ENCODE results near the gene HPSE2.
"Not testable (repeated sequence)": the region's sequence is repeated elsewhere in the genome, so short reads cannot be mapped to it uniquely, and the experiment has no call there.

Gene HPSE2

GRCh38 chr10:99235658-99236626 lies at the start of gene HPSE2:
TSS of gene HPSE2 (minus strand) at chr10:99235852.
- Mint-ChIP-seq H3K4me3 (no peak within 1 kb of the TSS), H3K27ac (no peak within 1 kb of the TSS)

GRCh38 chr10:99280472-99280871 lies 44.8 kb upstream of the HPSE2 start:
- no peak overlapping the region for H3K4me3 Mint-ChIP-seq
- H3K9me3 Mint-ChIP-seq, result peaks cover 12% of the 10 kb centered on the region
- H3K27me3 Mint-ChIP-seq, result peaks cover 35% of the 10 kb centered on the region
- no peak overlapping the region for H3K27ac Mint-ChIP-seq
- no peak for ATAC-seq
- H3K36me3 Mint-ChIP-seq, result no peaks in the 10 kb centered on the region
- H3K4me1 Mint-ChIP-seq, result peaks cover 6% of the 10 kb centered on the region

More at GRCh38 chr10:99235658-99236626, at the start of gene HPSE2:
- H3K27me3 Mint-ChIP-seq, result peaks cover 77% of the 10 kb centered on the region
- H3K36me3 Mint-ChIP-seq, result no peaks in the 10 kb centered on the region
- peaks cover 40% of the 10 kb centered on the region for H3K4me1 Mint-ChIP-seq
- no peak for ATAC-seq
- H3K9me3 Mint-ChIP-seq, result peaks cover 7% of the 10 kb centered on the region

DNA sequence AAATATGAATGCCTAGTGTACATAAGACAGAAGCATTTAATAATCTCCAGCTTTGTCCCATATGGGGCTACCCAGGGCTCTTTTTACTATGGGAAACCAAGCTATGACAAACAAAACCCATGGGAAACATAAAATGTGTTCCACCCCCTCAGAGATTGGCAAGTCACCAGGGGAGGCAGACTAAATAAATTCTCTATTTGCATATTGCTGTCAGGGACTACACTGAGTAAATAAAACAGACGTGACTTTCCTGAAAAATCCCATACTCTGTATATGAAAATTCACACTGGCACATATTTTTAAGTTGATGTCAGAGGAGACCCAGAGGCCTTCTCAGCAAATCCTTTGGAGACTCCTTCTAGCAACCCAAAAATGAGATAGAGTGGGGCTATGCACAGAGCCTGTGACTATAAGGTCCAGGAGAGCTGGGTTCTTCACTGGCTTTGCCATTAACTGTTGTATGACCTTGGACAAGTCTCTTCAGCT lies 44.0 kb upstream of the HPSE2 start:
- peaks cover 29% of the 10 kb centered on the region for H3K27me3 Mint-ChIP-seq
- no peaks in the 10 kb centered on the region for H3K36me3 Mint-ChIP-seq

DNA sequence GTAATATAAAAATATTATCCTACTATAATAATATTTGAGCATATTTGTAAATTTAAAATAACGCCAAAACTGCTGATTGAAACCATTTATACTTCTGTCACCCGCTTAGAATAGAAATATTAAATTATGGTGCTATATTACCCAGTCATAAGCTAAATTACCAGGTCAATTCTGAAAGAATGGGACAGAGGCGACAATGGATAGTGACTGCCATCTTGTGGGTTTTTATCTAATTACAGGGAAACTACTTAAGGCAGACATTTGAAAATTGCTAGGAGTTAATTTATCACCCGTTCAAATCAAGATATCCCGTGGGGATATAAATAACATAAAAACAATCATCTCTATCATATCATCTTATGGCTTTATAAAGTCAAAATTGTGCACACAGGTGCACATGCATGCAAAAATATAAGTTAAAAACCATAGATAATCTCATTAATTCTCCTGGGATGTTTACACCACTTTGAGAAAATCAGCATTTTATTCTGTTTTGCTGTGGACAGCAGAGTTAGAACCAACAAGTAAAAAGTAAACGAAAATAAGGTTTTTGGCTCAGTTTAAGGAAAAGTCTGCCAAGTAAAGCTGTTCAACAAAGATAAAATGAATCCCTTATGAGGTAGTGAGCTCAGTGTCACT lies 41.3 kb upstream of the HPSE2 start:
- no peak for ATAC-seq
- Mint-ChIP-seq H3K27ac (no peak overlapping the region), H3K36me3 (no peaks in the 10 kb centered on the region), H3K27me3 (peaks cover 21% of the 10 kb centered on the region), H3K9me3 (peaks cover 3% of the 10 kb centered on the region), H3K4me3 (no peak overlapping the region), H3K4me1 (peaks cover 6% of the 10 kb centered on the region)

More for the DNA sequence above, 44.0 kb upstream of the HPSE2 start:
- H3K4me3 Mint-ChIP-seq, result no peak overlapping the region
- H3K4me1 Mint-ChIP-seq, result peaks cover 6% of the 10 kb centered on the region
- ATAC-seq, result no peak
- H3K9me3 Mint-ChIP-seq, result peaks cover 9% of the 10 kb centered on the region
- no peak overlapping the region for H3K27ac Mint-ChIP-seq

DNA sequence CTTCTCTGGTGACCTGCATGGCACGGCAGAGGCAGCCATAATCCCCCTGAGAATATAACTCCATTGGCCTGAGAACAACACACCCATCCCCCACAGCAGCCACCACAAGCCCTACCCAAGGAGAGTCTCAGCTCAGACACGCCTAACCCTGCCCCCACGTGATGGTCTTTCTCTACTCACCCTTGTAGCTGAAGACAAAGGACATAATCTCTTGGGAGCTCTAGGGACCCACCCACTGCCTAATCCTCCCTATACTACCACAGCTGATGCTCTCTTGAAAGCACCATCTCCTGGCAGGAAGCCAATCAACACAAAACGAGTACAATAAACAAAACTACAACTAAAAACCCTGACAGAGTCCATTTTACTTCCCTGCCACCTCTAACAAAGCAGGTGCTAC lies 30.7 kb upstream of the HPSE2 start:
- peaks cover 13% of the 10 kb centered on the region for H3K27me3 Mint-ChIP-seq
- H3K4me1 Mint-ChIP-seq, result no peaks in the 10 kb centered on the region
- no peak for ATAC-seq
- H3K9me3 Mint-ChIP-seq, result peaks cover 10% of the 10 kb centered on the region
- no peaks in the 10 kb centered on the region for H3K36me3 Mint-ChIP-seq
- no peak overlapping the region for H3K27ac Mint-ChIP-seq
- no peak overlapping the region for H3K4me3 Mint-ChIP-seq

DNA sequence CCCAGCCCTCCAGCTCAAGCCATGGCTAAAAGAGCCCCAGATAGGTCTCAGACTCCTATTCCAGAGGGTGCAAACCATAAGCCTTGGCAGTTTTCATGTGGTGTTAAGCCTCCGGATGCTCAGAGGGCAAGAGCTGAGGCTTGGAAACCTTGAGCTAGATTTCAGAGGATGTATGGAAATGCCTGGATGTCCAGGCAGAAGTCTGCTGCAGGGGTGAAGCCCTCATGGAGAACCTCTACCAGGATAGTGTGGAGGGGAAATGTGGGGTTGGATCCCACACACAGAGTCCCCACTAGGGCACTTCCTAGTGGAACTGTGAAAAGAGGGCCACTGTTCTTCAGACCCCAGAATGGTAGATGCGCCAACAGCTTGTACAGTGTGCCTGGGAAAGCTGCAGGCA lies 13.2 kb upstream of the HPSE2 start:
- Mint-ChIP-seq H3K27ac (no peak overlapping the region), H3K36me3 (no peaks in the 10 kb centered on the region), H3K4me1 (no peaks in the 10 kb centered on the region), H3K9me3 (peaks cover 9% of the 10 kb centered on the region), H3K27me3 (peaks cover 28% of the 10 kb centered on the region), H3K4me3 (no peak overlapping the region)
- no peak for ATAC-seq

- not testable (repeated sequence) for H3K4me3 Mint-ChIP-seq, ATAC-seq, H3K36me3 Mint-ChIP-seq, H3K4me1 Mint-ChIP-seq, H3K9me3 Mint-ChIP-seq, H3K27ac Mint-ChIP-seq
- H3K27me3 Mint-ChIP-seq, result peaks cover 28% of the 10 kb centered on the region
Observed at GRCh38 chr10:99247893-99248292, 12.2 kb upstream of the HPSE2 start.

DNA sequence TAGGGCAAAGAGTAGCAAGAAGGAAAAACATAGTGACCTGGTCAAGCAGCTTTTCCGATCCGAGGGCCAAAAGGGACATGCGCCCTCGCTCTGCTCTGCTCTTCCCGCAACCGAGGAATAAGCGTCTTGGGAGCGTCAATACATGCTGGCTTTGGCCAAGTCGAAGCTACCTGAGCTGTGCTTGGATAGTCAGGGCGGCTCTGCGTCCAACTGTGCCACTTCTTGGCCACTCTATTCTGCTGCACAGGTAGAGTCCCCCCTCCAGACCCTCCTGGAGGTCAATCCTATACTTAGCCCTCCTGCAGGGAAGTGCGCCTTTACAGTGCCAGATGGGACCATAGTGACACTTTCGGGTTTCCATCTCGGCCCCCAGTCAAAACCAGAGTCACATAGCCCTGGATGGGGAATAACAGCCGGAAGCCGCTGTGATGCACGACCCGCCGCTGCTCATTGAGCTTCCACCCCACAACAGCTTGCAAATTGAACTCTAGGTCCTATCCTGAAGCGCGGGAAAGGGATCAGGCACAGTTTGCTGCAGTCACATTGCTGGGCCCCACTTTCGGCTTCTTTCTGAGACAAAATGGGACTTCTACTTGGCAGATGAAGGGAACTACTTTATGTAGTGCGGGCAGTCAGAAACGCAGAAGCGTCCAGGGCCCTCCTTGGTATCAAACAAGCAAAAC lies 1.1 kb upstream of the HPSE2 start:
- Mint-ChIP-seq H3K4me1 (peaks cover 40% of the 10 kb centered on the region), H3K4me3 (no peak overlapping the region), H3K9me3 (peaks cover 7% of the 10 kb centered on the region), H3K27me3 (peaks cover 71% of the 10 kb centered on the region), H3K27ac (no peak overlapping the region), H3K36me3 (no peaks in the 10 kb centered on the region)
- ATAC-seq, result no peak

DNA sequence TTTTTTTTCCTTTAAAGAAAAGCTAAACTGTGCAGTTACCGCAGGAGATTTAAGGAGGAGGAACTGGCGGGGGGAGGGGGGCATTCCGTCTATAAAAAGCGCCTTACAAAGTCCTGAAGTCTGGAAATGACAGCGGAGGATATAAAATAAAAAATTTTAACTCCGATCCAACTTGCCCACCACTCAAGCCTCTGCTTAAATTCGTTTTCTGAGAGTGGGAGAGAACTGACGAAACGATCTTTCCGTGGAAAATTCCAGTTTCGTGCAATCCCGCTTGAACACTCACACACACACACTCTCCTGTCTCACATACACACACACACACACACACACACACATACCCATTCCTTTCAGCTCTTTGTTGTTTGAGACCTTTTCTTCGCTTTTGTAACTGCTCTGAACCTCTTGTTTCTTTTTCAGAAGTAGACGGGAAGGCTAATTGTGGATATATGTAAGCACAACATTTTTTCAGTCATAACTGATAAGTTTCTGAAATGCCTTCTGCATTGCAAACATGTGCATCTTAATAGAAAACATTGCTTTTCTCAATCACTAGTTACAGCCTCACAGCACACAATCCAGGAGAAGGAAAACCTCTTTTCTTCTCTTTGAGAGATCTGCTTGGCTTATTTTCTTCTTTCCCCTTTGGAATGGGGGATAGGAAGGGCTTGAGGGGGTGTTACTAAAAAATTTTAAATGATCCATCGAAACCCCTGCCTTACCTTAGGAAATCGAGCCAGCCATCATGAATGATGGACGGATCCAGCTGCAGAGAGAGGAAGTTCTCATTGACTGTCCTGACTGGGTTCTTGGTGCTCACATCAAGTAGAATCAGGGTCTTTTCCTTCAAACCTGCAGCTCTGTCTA lies 628 bp downstream of the HPSE2 start:
- no peak for ATAC-seq
- Mint-ChIP-seq H3K27me3 (peaks cover 79% of the 10 kb centered on the region), H3K9me3 (peaks cover 7% of the 10 kb centered on the region), H3K27ac (no peak overlapping the region), H3K4me3 (no peak overlapping the region), H3K4me1 (peaks cover 40% of the 10 kb centered on the region), H3K36me3 (no peaks in the 10 kb centered on the region)

GRCh38 chr10:99234041-99234790 lies 1.4 kb downstream of the HPSE2 start:
- peak overlapping the region; percentile 46 for H3K27ac Mint-ChIP-seq
- peaks cover 40% of the 10 kb centered on the region for H3K4me1 Mint-ChIP-seq
- no peaks in the 10 kb centered on the region for H3K36me3 Mint-ChIP-seq
- ATAC-seq, result peak; percentile 94
- H3K9me3 Mint-ChIP-seq, result peaks cover 7% of the 10 kb centered on the region
- peak overlapping the region; percentile 46 for H3K4me3 Mint-ChIP-seq
- H3K27me3 Mint-ChIP-seq, result peaks cover 87% of the 10 kb centered on the region

GRCh38 chr10:99233689-99234037 lies 2.0 kb downstream of the HPSE2 start:
- peaks cover 7% of the 10 kb centered on the region for H3K9me3 Mint-ChIP-seq
- H3K4me3 Mint-ChIP-seq, result peak overlapping the region; percentile 46
- peaks cover 40% of the 10 kb centered on the region for H3K4me1 Mint-ChIP-seq
- peaks cover 89% of the 10 kb centered on the region for H3K27me3 Mint-ChIP-seq
- no peak overlapping the region for H3K27ac Mint-ChIP-seq
- no peak for ATAC-seq
- H3K36me3 Mint-ChIP-seq, result no peaks in the 10 kb centered on the region

DNA sequence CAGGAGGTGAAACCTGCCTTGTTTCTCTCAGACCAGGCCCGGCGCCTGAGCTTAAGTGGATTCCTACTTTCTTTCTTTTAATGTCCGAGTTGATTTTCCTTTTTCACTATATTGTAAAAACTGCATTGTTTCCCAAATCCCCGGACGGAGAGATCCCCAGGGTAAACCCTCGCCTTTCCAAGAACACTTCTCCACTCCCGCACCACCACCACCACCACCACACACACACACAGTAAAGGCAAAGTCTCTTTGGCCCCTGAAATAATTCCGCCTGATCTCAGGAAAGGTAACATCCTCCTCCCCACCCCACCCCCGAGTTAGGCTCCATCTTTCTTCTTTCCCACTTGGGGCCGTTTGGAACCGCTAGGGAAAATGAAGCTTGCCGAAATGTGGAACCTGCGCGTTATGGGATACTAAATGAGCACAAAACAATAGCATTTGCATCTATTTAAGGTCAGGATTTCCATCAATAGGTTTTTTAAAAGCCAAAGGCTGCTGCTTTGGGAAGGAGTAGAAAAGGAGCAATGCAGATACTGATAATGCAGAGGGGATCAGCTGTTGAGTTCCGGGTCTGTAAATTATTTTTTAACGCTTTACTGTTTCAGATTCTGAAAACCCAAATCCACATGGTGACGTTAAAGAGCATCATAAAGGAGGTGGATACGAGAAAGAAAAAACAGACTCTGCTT lies 2.5 kb downstream of the HPSE2 start:
- no peak for ATAC-seq
- Mint-ChIP-seq H3K27ac (no peak overlapping the region), H3K4me3 (no peak overlapping the region), H3K9me3 (peaks cover 7% of the 10 kb centered on the region), H3K36me3 (no peaks in the 10 kb centered on the region), H3K4me1 (peaks cover 40% of the 10 kb centered on the region), H3K27me3 (peaks cover 89% of the 10 kb centered on the region)

DNA sequence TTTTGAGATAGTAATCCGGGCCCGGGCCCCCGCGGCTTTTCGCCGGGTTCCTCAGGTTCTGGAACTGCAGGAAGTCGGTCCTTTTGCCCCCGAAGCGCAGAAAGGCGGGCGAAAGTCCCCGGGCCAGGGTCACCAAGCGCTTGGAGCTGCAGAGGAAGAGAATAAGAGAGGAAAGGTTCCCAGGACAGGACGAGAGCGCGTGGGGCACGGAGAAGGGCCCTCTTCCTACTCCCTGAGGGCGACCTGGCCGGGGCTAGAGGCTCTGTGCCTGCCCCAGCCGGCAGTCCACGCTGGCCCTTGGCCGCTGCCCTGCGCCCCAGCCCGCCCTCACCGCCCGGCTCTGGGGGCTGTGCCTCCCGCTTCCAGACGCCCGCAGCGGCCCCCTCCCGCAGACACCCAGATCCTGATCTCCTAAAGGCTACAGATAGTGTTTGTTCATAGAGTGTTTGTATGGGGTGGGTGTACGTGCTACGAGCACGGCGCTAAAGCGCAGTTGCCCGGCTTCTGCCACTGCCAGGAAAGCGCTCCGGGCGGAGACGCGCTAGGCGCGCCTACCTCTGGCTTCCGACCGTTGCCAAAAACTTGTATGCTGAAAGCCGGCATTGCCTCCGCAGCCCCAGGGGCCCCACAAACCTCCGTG lies 3.2 kb downstream of the HPSE2 start:
- Mint-ChIP-seq H3K36me3 (no peaks in the 10 kb centered on the region), H3K9me3 (peaks cover 7% of the 10 kb centered on the region), H3K27me3 (peaks cover 93% of the 10 kb centered on the region), H3K27ac (no peak overlapping the region), H3K4me1 (peaks cover 40% of the 10 kb centered on the region), H3K4me3 (no peak overlapping the region)
- ATAC-seq, result no peak
